GM12801 (cell line): Measurements from ENCODE around the gene ALAD.

Experiments used
- CTCF ChIP-seq: IDR thresholded peaks from one replicate; pipeline ENCODE4 v1.5.1; 2011; ENCODE audit warnings: control low read depth; ENCODE audit not compliant: insufficient read length; ENCODE audit errors: extremely low read depth

The ALAD gene

GRCh38 chr9:113372059-113372458 lies 29.0 kb downstream of the ALAD start:
- no peak for TF ChIP-seq CTCF

GRCh38 chr9:113370806-113371325 lies 30.2 kb downstream of the ALAD start:
- TF ChIP-seq CTCF = no peak

GRCh38 chr9:113369855-113370140 lies 31.3 kb downstream of the ALAD start:
- TF ChIP-seq CTCF = no peak

- TF ChIP-seq CTCF = no peak
Measured at GRCh38 chr9:113368982-113369854, 31.9 kb downstream of the ALAD start.

- no peak for TF ChIP-seq CTCF
Measured at GRCh38 chr9:113368348-113368981, 32.6 kb downstream of the ALAD start.

- no peak for TF ChIP-seq CTCF
Measured at GRCh38 chr9:113364951-113365350, 36.1 kb downstream of the ALAD start.

GRCh38 chr9:113363336-113363735 lies 37.7 kb downstream of the ALAD start:
- TF ChIP-seq CTCF = no peak
